AG04449 (cell line): ENCODE results near the gene SMG6.
A peak's percentile ranks its signal among the peaks of the same experiment; 100 is the strongest.

Source experiments
- CTCF ChIA-PET: fragments of 350-600 bp; formaldehyde crosslinking; extraction: SDS; loops from one replicate; lab custom pipeline; 2021; ENCODE audit warnings: antibody characterized with exemption; lab: Yijun Ruan, JAX
- POLR2A ChIA-PET: fragments of 400-600, 350-600 bp; formaldehyde crosslinking; extraction: SDS; loops from one replicate; lab custom pipeline; 2020; ENCODE audit warnings: antibody characterized with exemption, inconsistent platforms; lab: Yijun Ruan, JAX
- DNase-seq: peaks from one replicate; pipeline ENCODE4 v3.0.0-alpha.2; 2010; ENCODE audit warnings: low read depth, low spot score
- H3K4me3 ChIP-seq: 2 replicates; pipeline ENCODE4 v1.5.1; 2011; ENCODE audit warnings: low read depth, mild to moderate bottlenecking, control low read depth, low read length
- CTCF ChIP-seq: IDR thresholded peaks from one replicate; pipeline ENCODE4 v1.5.1; 2011; ENCODE audit warnings: mild to moderate bottlenecking, moderate library complexity, low read length, control low read depth, inconsistent platforms; ENCODE audit not compliant: insufficient read depth; ENCODE audit errors: missing control alignments

SMG6 gene

DNA sequence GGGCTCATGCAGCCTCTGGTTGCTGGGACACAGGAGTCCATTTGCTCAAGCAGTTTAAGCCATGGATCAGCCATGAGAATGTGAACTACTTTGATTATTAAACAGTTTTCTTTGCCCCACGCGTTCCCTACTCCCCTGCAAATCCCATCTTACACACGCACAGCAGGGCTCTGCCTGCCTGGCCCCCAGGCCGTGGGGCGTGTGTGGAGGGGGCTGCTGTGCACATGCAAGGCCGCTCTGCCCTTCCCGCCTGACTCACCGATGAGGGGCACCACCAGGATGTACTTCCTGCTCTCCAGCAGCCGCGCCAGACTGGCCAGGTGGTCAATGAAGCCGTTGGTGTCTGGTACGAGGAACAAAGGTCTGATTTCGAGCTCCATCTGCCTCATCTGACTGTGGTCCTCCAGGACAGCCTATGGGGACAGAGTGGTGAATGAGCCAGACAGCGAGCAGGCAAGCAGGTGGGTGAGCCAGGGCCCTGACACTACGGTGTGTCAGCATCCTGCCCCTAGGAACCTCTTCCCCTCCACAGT, 235.0 kb downstream of the SMG6 start:
- no peak for TF ChIP-seq CTCF
- CTCF ChIA-PET, result interaction anchor here (0.9 to 8.9 kb wide), 11 partner anchors 8 to 213 kb away, joined by 3 to 86 read pairs (median 6); partner anchors contain the start of gene HIC1
- H3K4me3 ChIP-seq, result no peak overlapping the region
- POLR2A ChIA-PET, result interaction anchor here (0.9 to 3.4 kb wide), 10 partner anchors 12 to 176 kb away, joined by 3 to 38 read pairs (median 8); partner anchors contain the start of genes DPH1 and HIC1
- no peak for DNase-seq

GRCh38 chr17:2068031-2068518, 235.5 kb downstream of the SMG6 start:
- no peak overlapping the region for H3K4me3 ChIP-seq
- DNase-seq, result peak; percentile 84
- CTCF ChIA-PET, result interaction anchor here (0.6 to 8.9 kb wide), 14 partner anchors 9 to 268 kb away, joined by 3 to 86 read pairs (median 6); partner anchors contain the start of genes HIC1 and TSR1
- POLR2A ChIA-PET, result interaction anchor here (0.6 to 3.4 kb wide), 10 partner anchors 11 to 184 kb away, joined by 3 to 38 read pairs (median 8); partner anchors contain the start of genes DPH1 and HIC1
- peak; percentile 52 for TF ChIP-seq CTCF

- DNase-seq, result no peak
- ChIA-PET POLR2A (interaction anchor here (0.6 to 3.4 kb wide), 10 partner anchors 11 to 184 kb away, joined by 3 to 38 read pairs (median 8); partner anchors contain the start of genes DPH1 and HIC1), CTCF (interaction anchor here (0.6 to 8.9 kb wide), 15 partner anchors 9 to 269 kb away, joined by 3 to 86 read pairs (median 5); partner anchors contain the start of genes HIC1 and TSR1)
- no peak overlapping the region for H3K4me3 ChIP-seq
- TF ChIP-seq CTCF, result no peak
Measured at GRCh38 chr17:2067608-2068024, 236.0 kb downstream of the SMG6 start.

- ChIA-PET CTCF (interaction anchor here (0.7 to 8.9 kb wide), 12 partner anchors 11 to 182 kb away, joined by 3 to 86 read pairs (median 6); partner anchors contain the start of gene HIC1), POLR2A (interaction anchor here (1.0 to 3.4 kb wide), 5 partner anchors 10 to 196 kb away, joined by 3 to 38 read pairs (median 14); partner anchors contain the start of gene HIC1)
- DNase-seq, result no peak
- no peak for TF ChIP-seq CTCF
- H3K4me3 ChIP-seq, result no peak overlapping the region
Measured at GRCh38 chr17:2067048-2067561, 236.5 kb downstream of the SMG6 start.

DNA sequence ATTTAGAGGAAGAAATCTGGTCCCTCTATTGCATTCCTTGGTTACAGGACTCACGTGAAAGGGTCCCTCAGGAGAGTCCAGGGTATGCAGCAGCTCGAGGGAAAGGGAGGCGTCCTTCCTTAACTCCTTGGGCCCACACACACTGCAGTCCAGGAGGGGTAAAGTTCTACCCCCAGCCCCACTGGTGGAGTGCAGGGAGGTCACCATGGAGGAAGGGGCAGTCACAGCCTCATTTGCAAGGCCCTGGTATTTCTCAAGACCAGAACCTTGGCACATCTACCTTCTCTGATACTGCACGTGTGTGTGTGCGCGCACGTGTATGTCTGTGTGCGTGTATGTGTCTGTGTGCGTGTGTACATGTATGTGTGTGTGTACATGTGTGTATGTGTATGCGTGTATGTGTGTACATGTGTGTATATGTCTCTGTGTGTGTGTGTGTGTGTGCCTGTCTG, 237.6 kb downstream of the SMG6 start:
- ChIA-PET CTCF (interaction anchor here (0.8 to 8.9 kb wide), 9 partner anchors 10 to 217 kb away, joined by 3 to 86 read pairs (median 4); partner anchors contain the start of gene HIC1), POLR2A (interaction anchor here (1.0 to 1.6 kb wide), 3 partner anchors 115 to 198 kb away, joined by 3 to 4 read pairs (median 4); no protein-coding TSS in a partner anchor)
- no peak for TF ChIP-seq CTCF
- DNase-seq, result no peak
- H3K4me3 ChIP-seq, result no peak overlapping the region
